HEK293T (cell line): ENCODE results near the gene AAK1.

Experiments
- CTCF ChIA-PET: fragments of 350-600 bp; formaldehyde crosslinking; extraction: SDS; loops from one replicate; lab custom pipeline; 2021; ENCODE audit warnings: antibody characterized with exemption, inconsistent platforms; lab: Yijun Ruan, JAX
- POLR2A ChIA-PET: fragments of 350-600 bp; formaldehyde crosslinking; extraction: SDS; loops from one replicate; lab custom pipeline; 2020; ENCODE audit warnings: antibody characterized with exemption, inconsistent platforms; lab: Yijun Ruan, JAX
- DNase-seq: peaks from one replicate; pipeline ENCODE4 v3.0.0; 2012; ENCODE audit warnings: mixed read lengths; ENCODE audit errors: extremely low spot score
- ARNT ChIP-seq: fragments of 450-650 bp; IDR thresholded peaks from 2 replicates; pipeline ENCODE4 v1.6.1; 2017; ENCODE audit warnings: mild to moderate bottlenecking
- BHLHE40 ChIP-seq: fragments of 450-650 bp; IDR thresholded peaks from 2 replicates; pipeline ENCODE4 v1.6.1; 2016; ENCODE audit warnings: mild to moderate bottlenecking, moderate library complexity, borderline replicate concordance
- CTBP1 ChIP-seq: fragments of 450-650 bp; IDR thresholded peaks from 2 replicates; pipeline ENCODE4 v1.6.1; 2016; ENCODE audit warnings: borderline replicate concordance
- ELF4 ChIP-seq: fragments of 450-650 bp; IDR thresholded peaks from 2 replicates; pipeline ENCODE4 v1.6.1; 2017; ENCODE audit warnings: antibody characterized with exemption
- FOXA1 ChIP-seq: fragments of 450-650 bp; IDR thresholded peaks from 2 replicates; pipeline ENCODE4 v1.6.1; 2016; ENCODE audit warnings: mild to moderate bottlenecking
- FOXK2 ChIP-seq: fragments of 450-650 bp; IDR thresholded peaks from 2 replicates; pipeline ENCODE4 v1.6.1; 2016; ENCODE audit warnings: mild to moderate bottlenecking
- FOXM1 ChIP-seq: fragments of 450-650 bp; IDR thresholded peaks from 2 replicates; pipeline ENCODE4 v1.6.1; 2017; ENCODE audit warnings: mild to moderate bottlenecking, borderline replicate concordance
- HDGF ChIP-seq: fragments of 450-650 bp; IDR thresholded peaks from 2 replicates; pipeline ENCODE4 v1.6.1; 2017; ENCODE audit warnings: antibody characterized with exemption, borderline replicate concordance
- L3MBTL2 ChIP-seq: fragments of 450-650 bp; conservative IDR thresholded peaks from 2 replicates; pipeline ENCODE4 v1.6.1; 2016; ENCODE audit warnings: mild to moderate bottlenecking
- LEF1 ChIP-seq: fragments of 450-650 bp; IDR thresholded peaks from 2 replicates; pipeline ENCODE4 v1.6.1; 2017; ENCODE audit warnings: mild to moderate bottlenecking, borderline replicate concordance
- NFRKB ChIP-seq: fragments of 450-650 bp; IDR thresholded peaks from 2 replicates; pipeline ENCODE4 v1.6.1; 2016; ENCODE audit warnings: mild to moderate bottlenecking, moderate library complexity
- SP1 ChIP-seq: fragments of 450-650 bp; IDR thresholded peaks from 2 replicates; pipeline ENCODE4 v1.6.1; 2017
- SUZ12 ChIP-seq: fragments of 450-650 bp; IDR thresholded peaks from 2 replicates; pipeline ENCODE4 v1.6.1; 2016; ENCODE audit warnings: mild to moderate bottlenecking
- TARDBP ChIP-seq: fragments of 450-650 bp; IDR thresholded peaks from 2 replicates; pipeline ENCODE4 v1.6.1; 2016
- ZNF384 ChIP-seq: fragments of 450-650 bp; IDR thresholded peaks from 2 replicates; pipeline ENCODE4 v1.6.1; 2016
- TF ChIP-seq, protein P1 (sequence below): fragments of 450-650 bp; IDR thresholded peaks from 2 replicates; pipeline ENCODE4 v1.6.1; 2016

AAK1 gene

GRCh38 chr2:69466728-69467127 lies 176.8 kb downstream of the AAK1 start:
- no peak for DNase-seq
- ChIA-PET POLR2A (no interaction called here), CTCF (no interaction called here)
- TF ChIP-seq LEF1, result no peak
- TF ChIP-seq ARNT, result no peak
- TF ChIP-seq HDGF, result no peak
- no peak for TF ChIP-seq FOXA1
- no peak for TF ChIP-seq FOXM1
- TF ChIP-seq TARDBP, result no peak
- no peak for TF ChIP-seq SUZ12

DNA sequence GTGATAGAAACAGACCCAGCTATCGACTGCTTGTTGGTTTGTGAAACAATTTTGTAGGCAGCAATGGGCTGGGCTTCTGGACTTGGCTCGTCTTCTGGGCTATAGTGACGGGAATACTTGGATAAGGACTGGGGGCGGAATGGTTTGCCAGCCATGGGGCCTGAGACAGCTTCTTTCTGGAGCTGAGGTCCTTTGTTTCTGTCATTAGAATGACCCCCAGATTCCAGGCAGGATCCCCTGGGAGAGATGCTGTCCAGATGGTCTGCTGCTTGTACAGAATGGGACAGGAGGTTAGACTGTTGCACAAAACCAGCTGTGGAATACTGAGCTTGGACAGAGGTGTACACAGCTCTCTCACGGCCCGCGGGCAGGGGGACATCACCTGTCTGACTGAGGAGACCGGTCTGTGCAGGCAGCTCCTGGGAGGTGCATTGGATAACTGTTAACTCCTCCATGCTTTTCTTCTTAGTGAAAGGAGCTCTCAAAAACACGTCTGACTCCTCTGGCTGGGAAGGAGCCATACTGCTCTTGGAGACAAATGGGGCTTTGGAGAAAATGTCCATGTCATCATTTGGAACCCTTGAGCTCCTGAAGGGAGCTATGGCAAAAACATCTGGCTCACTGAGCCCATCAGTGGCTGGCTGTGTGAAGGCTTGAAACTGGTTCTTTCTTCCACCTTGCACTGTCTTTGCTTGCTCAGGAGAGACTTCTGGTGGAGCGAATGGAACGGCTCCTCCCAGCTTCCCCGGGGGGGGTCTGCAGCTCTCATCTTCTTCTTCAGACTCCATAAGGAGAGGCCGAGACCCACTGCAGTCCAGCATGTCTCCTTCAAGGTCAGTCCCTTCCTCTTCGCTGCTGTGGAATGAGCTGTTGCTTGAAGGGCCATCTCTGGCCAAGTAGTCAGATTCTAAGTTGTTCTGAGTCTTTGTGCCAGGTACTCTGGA lies 177.8 kb downstream of the AAK1 start:
- ChIA-PET CTCF (no interaction called here), POLR2A (interaction anchor here (1.2 kb wide), 1 partner anchor 29 kb away, joined by 8 read pairs; the partner anchor contains the start of gene NFU1)

DNA sequence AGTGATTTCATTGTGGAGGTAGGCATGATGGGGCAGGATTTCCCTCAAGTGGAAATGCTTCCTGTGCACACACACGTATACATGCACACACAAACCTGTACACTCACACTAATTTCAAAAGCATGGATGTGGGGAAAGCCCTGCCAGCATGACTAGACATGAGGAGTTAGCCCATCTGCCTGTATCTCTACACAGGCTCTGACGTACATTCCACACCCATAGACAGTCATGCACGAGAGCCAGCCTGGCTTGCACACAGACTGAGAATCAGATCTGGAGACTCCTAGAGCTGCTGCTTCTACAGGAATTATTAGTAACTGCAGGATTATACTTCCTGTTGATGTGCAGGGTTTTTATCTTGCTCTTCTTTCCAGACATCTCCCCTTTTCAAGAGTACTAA lies 179.0 kb downstream of the AAK1 start:
- POLR2A ChIA-PET, result interaction anchor here (1.2 kb wide), 1 partner anchor 27 kb away, joined by 8 read pairs; the partner anchor contains the start of gene NFU1
- CTCF ChIA-PET, result no interaction called here
- TF ChIP-seq LEF1 (no peak), TARDBP (no peak), BHLHE40 (no peak), NFRKB (no peak), HDGF (no peak), L3MBTL2 (no peak), FOXM1 (no peak), FOXK2 (no peak), SP1 (no peak), SUZ12 (no peak), CTBP1 (no peak), ARNT (no peak), ELF4 (no peak)
- TF ChIP-seq, protein P1, sequence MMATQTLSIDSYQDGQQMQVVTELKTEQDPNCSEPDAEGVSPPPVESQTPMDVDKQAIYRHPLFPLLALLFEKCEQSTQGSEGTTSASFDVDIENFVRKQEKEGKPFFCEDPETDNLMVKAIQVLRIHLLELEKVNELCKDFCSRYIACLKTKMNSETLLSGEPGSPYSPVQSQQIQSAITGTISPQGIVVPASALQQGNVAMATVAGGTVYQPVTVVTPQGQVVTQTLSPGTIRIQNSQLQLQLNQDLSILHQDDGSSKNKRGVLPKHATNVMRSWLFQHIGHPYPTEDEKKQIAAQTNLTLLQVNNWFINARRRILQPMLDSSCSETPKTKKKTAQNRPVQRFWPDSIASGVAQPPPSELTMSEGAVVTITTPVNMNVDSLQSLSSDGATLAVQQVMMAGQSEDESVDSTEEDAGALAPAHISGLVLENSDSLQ, result no peak
- DNase-seq, result no peak

More for the DNA sequence above, 177.8 kb downstream of the AAK1 start:
- no peak for DNase-seq
- TF ChIP-seq SP1 (no peak), TARDBP (no peak), ARNT (no peak), ELF4 (no peak), SUZ12 (no peak), BHLHE40 (no peak), CTBP1 (no peak), LEF1 (no peak), ZNF384 (no peak), L3MBTL2 (no peak), FOXA1 (no peak)

DNA sequence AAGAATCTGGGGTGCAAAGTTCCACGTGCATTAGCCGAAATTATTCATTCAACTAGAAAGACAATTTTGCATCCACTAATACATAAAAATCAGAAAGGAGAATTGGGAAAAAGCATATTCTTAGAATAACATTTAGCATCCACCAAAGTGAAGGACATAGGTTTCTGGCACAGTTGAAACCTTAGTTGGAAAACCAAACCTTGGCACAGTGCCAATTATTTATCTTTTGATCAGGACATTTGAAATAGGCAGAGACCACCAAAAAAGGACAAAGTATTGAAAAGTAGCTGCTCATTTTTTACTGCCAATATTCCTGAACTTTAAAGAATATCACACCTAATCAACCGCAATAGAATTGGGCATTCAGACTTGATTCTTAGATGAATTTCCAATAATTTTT lies 180.8 kb downstream of the AAK1 start:
- DNase-seq, result no peak
- TF ChIP-seq NFRKB (no peak), TARDBP (no peak), ELF4 (no peak)
- TF ChIP-seq, protein P1, result no peak
- ChIA-PET CTCF (no interaction called here), POLR2A (interaction anchor here (1.3 kb wide), 1 partner anchor 26 kb away, joined by 4 read pairs; the partner anchor contains the start of gene NFU1)

GRCh38 chr2:69461404-69461803 lies 182.1 kb downstream of the AAK1 start:
- ChIA-PET POLR2A (no interaction called here), CTCF (no interaction called here)
- TF ChIP-seq NFRKB (no peak), FOXM1 (no peak), LEF1 (no peak), FOXK2 (no peak), TARDBP (no peak), SP1 (no peak), FOXA1 (no peak)
- no peak for DNase-seq

DNA sequence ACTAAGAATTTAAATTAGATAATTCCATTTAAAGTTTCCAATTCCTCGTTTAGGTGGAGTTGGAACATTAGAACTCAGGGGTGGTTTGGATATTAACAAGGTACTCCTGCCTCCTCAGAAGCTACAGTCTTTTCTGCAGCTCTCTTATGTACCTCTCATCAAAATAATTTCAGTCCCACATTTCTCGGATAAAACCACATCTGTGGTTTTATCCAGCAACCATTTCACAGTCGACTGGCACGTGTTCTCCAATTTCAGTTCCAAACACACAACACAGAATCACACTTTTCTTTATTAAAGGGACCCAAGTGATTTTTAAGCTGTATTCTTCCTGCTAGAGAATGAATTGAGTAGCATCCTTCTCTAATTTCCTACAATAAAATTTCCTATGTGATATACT lies 183.6 kb downstream of the AAK1 start:
- TF ChIP-seq FOXK2 (no peak), TARDBP (no peak), FOXM1 (no peak), ZNF384 (no peak), HDGF (no peak), FOXA1 (no peak), BHLHE40 (no peak), CTBP1 (no peak), NFRKB (no peak), ARNT (no peak), SP1 (no peak), ELF4 (no peak), L3MBTL2 (no peak), LEF1 (no peak)
- TF ChIP-seq, protein P1, result no peak
- ChIA-PET CTCF (interaction anchor here (0.5 kb wide), 1 partner anchor 44 kb away, joined by 6 read pairs; no protein-coding TSS in a partner anchor), POLR2A (interaction anchor here (1.4 kb wide), 1 partner anchor 23 kb away, joined by 3 read pairs; the partner anchor contains the start of gene NFU1)
- DNase-seq, result no peak
